GM12801 (cell line): ENCODE measurements around the gene CBL.

Experiments used
- CTCF ChIP-seq: IDR thresholded peaks from one replicate; pipeline ENCODE4 v1.5.1; 2011; ENCODE audit warnings: control low read depth; ENCODE audit not compliant: insufficient read length; ENCODE audit errors: extremely low read depth

Gene CBL

GRCh38 chr11:119251114-119251513, 45.0 kb downstream of the CBL start:
- no peak for TF ChIP-seq CTCF

GRCh38 chr11:119254239-119254638, 48.1 kb downstream of the CBL start:
- no peak for TF ChIP-seq CTCF

DNA sequence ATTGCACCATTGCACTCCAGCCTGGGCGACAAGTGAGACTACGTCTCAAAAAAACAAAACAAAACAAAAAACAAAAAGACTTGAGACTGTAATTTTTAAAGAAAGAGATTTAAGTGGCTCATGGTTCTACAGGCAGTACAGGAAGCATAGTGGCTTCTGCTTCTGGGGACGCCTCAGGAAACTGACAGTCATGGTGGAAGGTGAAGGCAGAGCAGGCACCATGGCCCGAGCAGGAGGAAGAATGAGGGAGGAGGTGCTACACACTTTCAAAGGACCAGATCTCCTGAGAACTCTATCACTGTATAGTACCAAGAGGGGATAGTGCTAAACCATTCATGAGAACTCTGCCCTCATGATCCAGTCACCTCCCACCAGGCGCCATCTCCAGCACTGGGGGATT, 52.0 kb downstream of the CBL start:
- no peak for TF ChIP-seq CTCF

GRCh38 chr11:119258983-119259382, 52.8 kb downstream of the CBL start:
- TF ChIP-seq CTCF: no peak

GRCh38 chr11:119262668-119263351, 56.7 kb downstream of the CBL start:
- no peak for TF ChIP-seq CTCF

DNA sequence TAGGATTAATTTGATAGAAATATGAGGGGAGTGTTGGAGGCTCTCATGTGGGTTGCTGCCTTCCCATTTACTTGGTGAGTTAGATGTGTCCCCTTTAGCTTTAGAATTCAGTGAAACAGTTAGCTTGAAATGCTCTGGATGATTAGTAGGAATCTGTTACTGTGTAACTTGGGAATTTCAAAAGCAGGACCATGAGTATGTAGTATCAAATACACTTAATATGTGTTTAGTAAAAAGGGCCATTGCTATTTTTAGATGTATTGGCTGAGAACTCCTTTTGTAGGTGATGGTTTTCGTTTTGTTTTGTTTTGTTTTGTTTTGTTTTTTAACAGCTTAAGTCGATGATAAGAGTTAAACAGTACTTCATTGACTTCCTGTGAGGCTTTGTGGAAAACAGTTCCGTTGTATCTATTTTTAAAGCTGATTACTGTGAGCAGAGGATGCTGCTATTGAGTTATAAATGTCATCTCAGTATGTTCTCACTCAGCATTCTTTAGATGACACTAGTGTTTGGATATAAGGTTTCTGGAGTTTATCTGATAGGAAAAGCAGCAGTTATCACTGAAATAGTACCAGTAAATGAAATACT, 57.3 kb downstream of the CBL start:
- no peak for TF ChIP-seq CTCF

DNA sequence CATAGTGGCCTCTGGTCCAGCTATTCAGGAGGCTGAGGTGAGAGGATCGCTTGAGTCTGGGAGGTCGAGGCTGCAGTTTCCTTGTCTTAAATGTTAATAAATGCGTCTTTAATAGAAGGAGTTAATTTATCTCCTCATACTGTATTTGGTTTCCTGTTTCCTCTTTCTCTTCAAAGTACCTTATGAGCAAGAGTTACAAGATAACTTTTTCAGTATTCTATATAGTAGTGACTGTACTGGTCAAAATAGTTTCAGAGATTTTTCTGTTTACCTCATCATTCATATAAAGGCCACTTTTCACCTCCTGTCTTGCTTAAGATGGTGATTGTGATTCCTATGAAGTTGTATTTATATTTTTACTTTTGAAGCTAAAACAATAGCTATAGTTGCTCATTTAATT, 59.9 kb downstream of the CBL start:
- no peak for TF ChIP-seq CTCF
